ENCODE measurements around the gene DCTN3.
"Not testable (repeated sequence)": the region's sequence is repeated elsewhere in the genome, so short reads cannot be mapped to it uniquely, and the experiment has no call there.

- not testable (repeated sequence) for TF ChIP-seq POLR2A (IDR thresholded peaks at IDR 0.05; ENCODE audit: low read length); GATA1 (IDR thresholded peaks at IDR 0.05; ENCODE audit: low read depth, low read length)
These were observed 19.0 kb upstream of the DCTN3 start for GRCh38 chr9:34639322-34639721.

Data from erythroblast (primary cell).